ENCODE measurements around the gene SRBD1.

The SRBD1 gene

DNA sequence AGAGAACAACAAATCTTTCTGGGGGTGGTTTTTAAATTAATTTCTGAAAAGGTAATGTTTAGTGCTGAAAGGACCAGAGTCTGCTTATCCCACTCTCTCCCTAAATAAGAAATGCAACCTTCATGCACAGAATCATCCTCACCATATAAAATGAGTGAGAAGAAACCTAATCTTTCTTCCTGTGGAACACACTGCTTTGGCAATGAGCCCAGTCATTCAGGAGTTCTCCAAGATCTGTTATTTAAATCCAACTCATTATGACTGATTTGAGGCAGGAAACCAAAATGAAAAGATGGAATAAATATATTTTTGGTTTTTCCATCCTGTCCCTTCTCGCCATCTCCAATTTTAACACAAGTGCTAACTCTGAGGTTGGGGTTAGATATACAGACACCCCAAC is 228.3 kb downstream of the SRBD1 start:
- TF ChIP-seq EZH2 (IDR thresholded peaks at IDR 0.05; ENCODE audit: borderline replicate concordance, low read depth, low read length, severe bottlenecking): no peak
- TF ChIP-seq, protein P1, sequence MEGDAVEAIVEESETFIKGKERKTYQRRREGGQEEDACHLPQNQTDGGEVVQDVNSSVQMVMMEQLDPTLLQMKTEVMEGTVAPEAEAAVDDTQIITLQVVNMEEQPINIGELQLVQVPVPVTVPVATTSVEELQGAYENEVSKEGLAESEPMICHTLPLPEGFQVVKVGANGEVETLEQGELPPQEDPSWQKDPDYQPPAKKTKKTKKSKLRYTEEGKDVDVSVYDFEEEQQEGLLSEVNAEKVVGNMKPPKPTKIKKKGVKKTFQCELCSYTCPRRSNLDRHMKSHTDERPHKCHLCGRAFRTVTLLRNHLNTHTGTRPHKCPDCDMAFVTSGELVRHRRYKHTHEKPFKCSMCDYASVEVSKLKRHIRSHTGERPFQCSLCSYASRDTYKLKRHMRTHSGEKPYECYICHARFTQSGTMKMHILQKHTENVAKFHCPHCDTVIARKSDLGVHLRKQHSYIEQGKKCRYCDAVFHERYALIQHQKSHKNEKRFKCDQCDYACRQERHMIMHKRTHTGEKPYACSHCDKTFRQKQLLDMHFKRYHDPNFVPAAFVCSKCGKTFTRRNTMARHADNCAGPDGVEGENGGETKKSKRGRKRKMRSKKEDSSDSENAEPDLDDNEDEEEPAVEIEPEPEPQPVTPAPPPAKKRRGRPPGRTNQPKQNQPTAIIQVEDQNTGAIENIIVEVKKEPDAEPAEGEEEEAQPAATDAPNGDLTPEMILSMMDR (IDR thresholded peaks at IDR 0.05; ENCODE audit: borderline replicate concordance, extremely low read depth, low read length, poor library complexity, severe bottlenecking): no peak
- no peaks in the 10 kb centered on the region for H3K79me2 ChIP-seq (ENCODE audit: insufficient read depth, low read length)
- H4K20me1 ChIP-seq (ENCODE audit: insufficient read depth, low read length): no peaks in the 10 kb centered on the region
- no peak overlapping the region for H3K4me2 ChIP-seq (ENCODE audit: insufficient read depth, low read length)
- no peak overlapping the region for H3K4me3 ChIP-seq (ENCODE audit: low read depth in 1 of 2, low read length in 2 of 2)
- no peak overlapping the region for H3K9ac ChIP-seq (ENCODE audit: low read depth, low read length)
- H3K9me3 ChIP-seq (ENCODE audit: insufficient read depth, low read length, severe bottlenecking): no peaks in the 10 kb centered on the region
- DNase-seq: no peak
- no peak for ATAC-seq (ENCODE audit: insufficient read depth, low read depth)
- no peak overlapping the region for H3K27ac ChIP-seq (ENCODE audit: low read length)
- no peaks in the 10 kb centered on the region for H3K27me3 ChIP-seq (ENCODE audit: insufficient read depth, low read length, poor library complexity)
- no peaks in the 10 kb centered on the region for H3K4me1 ChIP-seq (ENCODE audit: insufficient read depth, low read length)
- H3K36me3 ChIP-seq (ENCODE audit: insufficient read depth, low read length): peaks cover 6% of the 10 kb centered on the region
- no peak overlapping the region for H2AFZ ChIP-seq (ENCODE audit: low read depth, low read length)

- Histone ChIP-seq H3K27ac (ENCODE audit: low read length) (no peak overlapping the region), H3K4me3 (ENCODE audit: low read depth in 1 of 2, low read length in 2 of 2) (no peak overlapping the region), H4K20me1 (ENCODE audit: insufficient read depth, low read length) (no peaks in the 10 kb centered on the region), H3K79me2 (ENCODE audit: insufficient read depth, low read length) (no peaks in the 10 kb centered on the region), H3K9me3 (ENCODE audit: insufficient read depth, low read length, severe bottlenecking) (no peaks in the 10 kb centered on the region), H3K36me3 (ENCODE audit: insufficient read depth, low read length) (no peaks in the 10 kb centered on the region), H3K4me2 (ENCODE audit: insufficient read depth, low read length) (no peak overlapping the region), H3K27me3 (ENCODE audit: insufficient read depth, low read length, poor library complexity) (no peaks in the 10 kb centered on the region), H3K9ac (ENCODE audit: low read depth, low read length) (no peak overlapping the region), H3K4me1 (ENCODE audit: insufficient read depth, low read length) (no peaks in the 10 kb centered on the region), H2AFZ (ENCODE audit: low read depth, low read length) (no peak overlapping the region)
- DNase-seq (no peak), ATAC-seq (ENCODE audit: insufficient read depth, low read depth) (no peak)
- no peak for TF ChIP-seq EZH2 (IDR thresholded peaks at IDR 0.05; ENCODE audit: borderline replicate concordance, low read depth, low read length, severe bottlenecking)
- TF ChIP-seq, protein P1 (IDR thresholded peaks at IDR 0.05; ENCODE audit: borderline replicate concordance, extremely low read depth, low read length, poor library complexity, severe bottlenecking): no peak
These were observed 230.8 kb downstream of the SRBD1 start for GRCh38 chr2:45380131-45380836.

- Histone ChIP-seq H3K9me3 (ENCODE audit: insufficient read depth, low read length, severe bottlenecking) (no peaks in the 10 kb centered on the region), H3K4me1 (ENCODE audit: insufficient read depth, low read length) (no peaks in the 10 kb centered on the region), H3K79me2 (ENCODE audit: insufficient read depth, low read length) (no peaks in the 10 kb centered on the region), H3K4me2 (ENCODE audit: insufficient read depth, low read length) (no peak overlapping the region), H3K36me3 (ENCODE audit: insufficient read depth, low read length) (no peaks in the 10 kb centered on the region), H3K27me3 (ENCODE audit: insufficient read depth, low read length, poor library complexity) (no peaks in the 10 kb centered on the region), H3K4me3 (ENCODE audit: low read depth in 1 of 2, low read length in 2 of 2) (no peak overlapping the region), H3K9ac (ENCODE audit: low read depth, low read length) (no peak overlapping the region), H2AFZ (ENCODE audit: low read depth, low read length) (no peak overlapping the region), H4K20me1 (ENCODE audit: insufficient read depth, low read length) (no peaks in the 10 kb centered on the region), H3K27ac (ENCODE audit: low read length) (no peak overlapping the region)
- ATAC-seq (ENCODE audit: insufficient read depth, low read depth) (no peak), DNase-seq (no peak)
- TF ChIP-seq, protein P1 (IDR thresholded peaks at IDR 0.05; ENCODE audit: borderline replicate concordance, extremely low read depth, low read length, poor library complexity, severe bottlenecking): no peak
- TF ChIP-seq EZH2 (IDR thresholded peaks at IDR 0.05; ENCODE audit: borderline replicate concordance, low read depth, low read length, severe bottlenecking): no peak
These were observed 231.5 kb downstream of the SRBD1 start for GRCh38 chr2:45379399-45380087.
